H1 (cell line): ENCODE results near the gene GAPDHS. TPM values are rescaled to one million over a fixed set of nuclear protein-coding genes. Genes with fewer than 3 reads are reported as not detected.

Source experiments
- CTCF ChIA-PET: fragments of 300-600 bp; sonication (Branson Sonifier 250); formaldehyde crosslinking; loops from one replicate; lab custom pipeline; 2021; ENCODE audit not compliant: partially characterized antibody; lab: Charles Lee
- POLR2A ChIA-PET: fragments of 300-600 bp; sonication (Branson Sonifier 250); formaldehyde crosslinking; loops from one replicate; lab custom pipeline; 2021; ENCODE audit warnings: inconsistent platforms; ENCODE audit not compliant: partially characterized antibody; lab: Charles Lee
- DNase-seq, 2 experiments: peaks; one replicate each; pipeline versions ENCODE4 v3.0.0 to v3.0.0-alpha.2; 2010 to 2022; ENCODE audit warnings: low spot score in 2 of 2, low read depth in 1 of 2, mixed read lengths in 1 of 2
- FAIRE-seq: peaks from 2 replicates; lab custom pipeline; 2011; peaks lifted over from hg19 to GRCh38; lab: Jason Lieb, UNC
- H2AFZ ChIP-seq: 2 replicates; pipeline ENCODE4 v1.8.1; 2012; ENCODE audit warnings: low read length, inconsistent platforms
- H2AK5ac ChIP-seq: 2 replicates; pipeline ENCODE4 v1.6.1; 2013; ENCODE audit warnings: low read depth, low read length
- H2BK120ac ChIP-seq: replicated peaks from 2 replicates; pipeline ENCODE3; 2013; ENCODE audit warnings: low read depth, low read length, inconsistent platforms
- H2BK12ac ChIP-seq: 2 replicates; pipeline ENCODE4 v1.6.1; 2013; ENCODE audit warnings: low read depth, low read length
- H2BK15ac ChIP-seq: 2 replicates; pipeline ENCODE4 v1.6.1; 2013; ENCODE audit warnings: low read length
- H2BK20ac ChIP-seq: 2 replicates; pipeline ENCODE4 v1.6.1; 2013; ENCODE audit warnings: low read length
- H2BK5ac ChIP-seq: 2 replicates; pipeline ENCODE4 v1.6.1; 2013; ENCODE audit warnings: low read depth, low read length
- H3K14ac ChIP-seq: 2 replicates; pipeline ENCODE4 v1.6.1; 2013; ENCODE audit warnings: inconsistent platforms; ENCODE audit not compliant: insufficient read length
- H3K18ac ChIP-seq: 2 replicates; pipeline ENCODE4 v1.6.1; 2013; ENCODE audit warnings: low read length; ENCODE audit errors: extremely low read depth
- H3K23ac ChIP-seq: 2 replicates; pipeline ENCODE4 v1.6.1; 2013; ENCODE audit warnings: inconsistent platforms; ENCODE audit not compliant: insufficient read length
- H3K23me2 ChIP-seq: 2 replicates; pipeline ENCODE4 v1.6.1; 2013; ENCODE audit warnings: low read depth, low read length
- H3K27ac ChIP-seq: 2 replicates; pipeline ENCODE4 v1.6.1; 2011; ENCODE audit warnings: low read depth, low read length, inconsistent platforms
- H3K27me3 ChIP-seq, 4 experiments: replicated peaks in 1 of 4; 1 replicate in 1 of 4; 2 replicates in 3 of 4; pipeline versions ENCODE4 v1.6.1 to v1.8.1; 2011 to 2013; ENCODE audit warnings: low read length in 3 of 4, mild to moderate bottlenecking in 3 of 4, inconsistent platforms in 2 of 4, mixed read lengths in 2 of 4, moderate library complexity in 1 of 4; ENCODE audit not compliant: control insufficient read depth in 3 of 4, insufficient read depth in 3 of 4; ENCODE audit errors: extremely low read depth in 1 of 4
- H3K36me3 ChIP-seq, 4 experiments: 2 replicates each; pipeline versions ENCODE4 v1.6.1 to v1.8.1; 2011 to 2013; ENCODE audit warnings: mild to moderate bottlenecking in 4 of 4, low read length in 3 of 4, moderate library complexity in 2 of 4, control low read depth in 1 of 4, inconsistent platforms in 1 of 4; ENCODE audit not compliant: insufficient read depth in 4 of 4, control insufficient read depth in 2 of 4
- H3K4ac ChIP-seq: replicated peaks from 2 replicates; pipeline ENCODE3; 2013; ENCODE audit warnings: low read length, low read depth, mixed read lengths, inconsistent platforms; ENCODE audit not compliant: insufficient read length
- H3K4me1 ChIP-seq, 4 experiments: replicated peaks in 1 of 4; 1 replicate in 1 of 4; 2 replicates in 3 of 4; pipeline versions ENCODE4 v1.6.1 to v1.8.1; 2011 to 2013; ENCODE audit warnings: low read length in 3 of 4, inconsistent platforms in 2 of 4, mixed read lengths in 1 of 4; ENCODE audit not compliant: insufficient read depth in 4 of 4, control insufficient read depth in 3 of 4
- H3K4me2 ChIP-seq, 2 experiments: 2 replicates each; pipeline versions ENCODE4 v1.6.1 to v1.8.1; 2011 to 2013; ENCODE audit warnings: low read depth in 2 of 2, low read length in 2 of 2, control low read depth in 1 of 2, inconsistent platforms in 1 of 2, mild to moderate bottlenecking in 1 of 2; ENCODE audit not compliant: insufficient read depth in 1 of 2
- H3K4me3 ChIP-seq, 4 experiments: fragments of 200-600, 300-600 bp in 1 of 4; sonication (generic), shearing (Covaris generic), sonication (Bioruptor Twin) in 1 of 4; 2 replicates each; pipeline versions ENCODE4 v1.5.1 to v1.8.1; 2011 to 2016; ENCODE audit warnings: low read length in 4 of 4, low read depth in 3 of 4, control low read depth in 2 of 4, inconsistent platforms in 2 of 4, mild to moderate bottlenecking in 2 of 4, mixed read lengths in 1 of 4, moderate library complexity in 1 of 4; ENCODE audit not compliant: insufficient read depth in 2 of 4; ENCODE audit errors: extremely low read depth in 1 of 4
- H3K56ac ChIP-seq: replicated peaks from 2 replicates; pipeline ENCODE3; 2013; ENCODE audit warnings: low read depth, mild to moderate bottlenecking, mixed read lengths, low read length, inconsistent platforms; ENCODE audit not compliant: insufficient read length
- H3K79me1 ChIP-seq: 2 replicates; pipeline ENCODE4 v1.6.1; 2013; ENCODE audit warnings: low read depth, low read length, control low read depth
- H3K79me2 ChIP-seq, 2 experiments: 2 replicates each; pipeline versions ENCODE4 v1.6.1 to v1.8.1; 2012 to 2013; ENCODE audit warnings: low read length in 2 of 2, mild to moderate bottlenecking in 2 of 2, inconsistent platforms in 1 of 2; ENCODE audit not compliant: insufficient read depth in 2 of 2, control insufficient read depth in 1 of 2
- H3K9ac ChIP-seq, 4 experiments: replicated peaks in 1 of 4; 1 replicate in 1 of 4; 2 replicates in 3 of 4; pipeline versions ENCODE4 v1.6.1 to v1.8.1; 2011 to 2013; ENCODE audit warnings: low read depth in 3 of 4, low read length in 3 of 4, control low read depth in 2 of 4, mild to moderate bottlenecking in 2 of 4, moderate library complexity in 2 of 4, inconsistent platforms in 1 of 4; ENCODE audit errors: extremely low read depth in 1 of 4
- H3K9me3 ChIP-seq, 2 experiments: 2 replicates each; pipeline versions ENCODE4 v1.6.1 to v1.8.1; 2012 to 2013; ENCODE audit warnings: mild to moderate bottlenecking in 2 of 2, moderate library complexity in 2 of 2, control low read depth in 1 of 2, inconsistent platforms in 1 of 2, low read depth in 1 of 2, low read length in 1 of 2, mixed read lengths in 1 of 2; ENCODE audit not compliant: insufficient read depth in 2 of 2
- H4K20me1 ChIP-seq, 2 experiments: replicated peaks in 1 of 2; 2 replicates each; pipeline versions ENCODE3 to v1.8.1; 2011 to 2013; ENCODE audit warnings: inconsistent platforms in 2 of 2, low read length in 2 of 2, mild to moderate bottlenecking in 1 of 2; ENCODE audit not compliant: insufficient read depth in 2 of 2, control insufficient read depth in 1 of 2
- H4K5ac ChIP-seq: 2 replicates; pipeline ENCODE4 v1.6.1; 2013; ENCODE audit warnings: low read length, low read depth, mixed read lengths, inconsistent platforms; ENCODE audit not compliant: insufficient read length
- H4K8ac ChIP-seq: 2 replicates; pipeline ENCODE4 v1.8.0; 2013; ENCODE audit warnings: mild to moderate bottlenecking, moderate library complexity, low read length, inconsistent platforms; ENCODE audit not compliant: insufficient read depth; ENCODE audit errors: extremely low read depth
- H4K91ac ChIP-seq: replicated peaks from 2 replicates; pipeline ENCODE3; 2013; ENCODE audit warnings: low read length, mixed read lengths, inconsistent platforms; ENCODE audit not compliant: insufficient read length
- BACH1 ChIP-seq: IDR thresholded peaks from 2 replicates; pipeline ENCODE4 v1.6.1; 2012; ENCODE audit warnings: low read length, improper control_type of control experiment
- KDM4A ChIP-seq: IDR thresholded peaks from one replicate; pipeline ENCODE4 v1.7.1; 2012; ENCODE audit warnings: low read depth, mild to moderate bottlenecking, moderate library complexity, low read length, inconsistent platforms; ENCODE audit not compliant: severe bottlenecking
- SUZ12 ChIP-seq: fragments of 200-600 bp; sonication (generic); IDR thresholded peaks from 2 replicates; pipeline ENCODE4 v1.6.1; 2012; ENCODE audit warnings: mild to moderate bottlenecking, inconsistent platforms, low read length, moderate library complexity, mixed read lengths
- WGBS, 2 experiments: shearing (Covaris generic) in 1 of 2; methylation state at CpG; one replicate each; pipeline versions ENCODE4 v1.1.6 to v1.1.7; 2013 to 2015; ENCODE audit warnings: low lambda C conversion rate in 2 of 2, mixed read lengths in 2 of 2, inconsistent platforms in 1 of 2, low coverage in 1 of 2, missing lambda C conversion rate in 1 of 2; ENCODE audit not compliant: insufficient replicate concordance in 2 of 2, insufficient coverage in 1 of 2, insufficient read length in 1 of 2; ENCODE audit errors: extremely low coverage in 1 of 2, missing lambda C conversion rate in 1 of 2; 5-methylcytosine and 5-hydroxymethylcytosine counted together
- polyA plus RNA-seq, 7 experiments: library from polyadenylated mRNA; depleted of rRNA in 3 of 7; stranded (reverse) in 5 of 7; unstranded in 2 of 7; fragments of >200 nt in 5 of 7; fragments of 200-250 nt in 2 of 7; gene quantifications; 1 replicate in 5 of 7; 2 replicates in 1 of 7; 4 replicates in 1 of 7; pipeline versions ENCODE4 v1.2.1 to v1.2.3, GENCODE V29; 2011 to 2013; ENCODE audit warnings: missing spikeins in 2 of 7, mixed read lengths in 2 of 7
- total RNA-seq: library from RNA; stranded (reverse); fragmentation: NEBNext Ultra II Directional; extraction: Animal tissue kit (Norgen Biotek cat#: 25700); gene quantifications from 2 replicates; pipeline ENCODE4 v1.2.1, GENCODE V29; 2021

GAPDHS gene
- total and polyA plus RNA-seq, 2 of the 8 experiments (the other 6 are each of a cell fraction or from before 2014, with no cell fraction given), result 0.26 TPM; not detected in 1

DNA sequence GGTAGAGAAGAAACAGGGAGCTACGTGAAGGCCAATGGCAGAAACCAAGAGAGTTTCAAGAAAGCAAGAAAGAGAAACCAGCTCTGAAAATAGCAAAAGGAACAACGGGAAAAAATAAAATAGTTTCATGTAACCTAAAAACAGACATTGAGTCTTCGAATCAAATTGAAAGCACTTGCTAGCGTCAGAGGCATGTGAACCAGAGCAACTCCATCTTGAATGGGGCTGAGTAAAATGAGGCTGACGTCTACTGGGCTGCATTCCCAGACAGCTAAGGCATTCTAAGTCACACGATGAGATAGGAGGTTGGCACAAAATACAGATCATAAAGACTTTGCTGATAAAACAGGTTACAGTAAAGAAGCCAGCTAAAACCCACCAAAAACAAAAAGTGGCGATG, 45.5 kb downstream of the GAPDHS start:
- no peak overlapping the region for H2BK12ac ChIP-seq
- H2AK5ac ChIP-seq, result no peak overlapping the region
- no peak overlapping the region for H2BK20ac ChIP-seq
- no peak overlapping the region for H2AFZ ChIP-seq
- TF ChIP-seq KDM4A, result no peak
- TF ChIP-seq SUZ12, result no peak
- no peak for TF ChIP-seq BACH1
- TF ChIP-seq, all 59 proteins: peak for 0
- H3K4me1 ChIP-seq, result no peaks in the 10 kb centered on the region
- no peak overlapping the region for H3K14ac ChIP-seq
- H3K9me3 ChIP-seq, result peaks cover 28 to 32% of the 10 kb centered on the region in 2 experiments
- H3K56ac ChIP-seq, result no peak overlapping the region
- H3K79me2 ChIP-seq, result no peaks in the 10 kb centered on the region
- H3K23ac ChIP-seq, result no peak overlapping the region
- H4K5ac ChIP-seq, result no peak overlapping the region
- no peak overlapping the region for H3K4ac ChIP-seq
- no peaks in the 10 kb centered on the region for H3K23me2 ChIP-seq
- H3K18ac ChIP-seq, result no peak overlapping the region
- no peak overlapping the region for H4K91ac ChIP-seq
- H3K27me3 ChIP-seq, result no peaks in the 10 kb centered on the region
- no peaks in the 10 kb centered on the region for H3K36me3 ChIP-seq
- FAIRE-seq (no peak), DNase-seq (no peak)
- 79% methylated on average over 7 of the region's 7 CpGs; no CpG with 5 or more reads in 1 of the 2 experiments for WGBS, 2 experiments
- H3K27ac ChIP-seq, result no peak overlapping the region
- H3K4me2 ChIP-seq, result no peak overlapping the region
- no peak overlapping the region for H3K9ac ChIP-seq
- no peak overlapping the region for H3K4me3 ChIP-seq
- no peak overlapping the region for H2BK5ac ChIP-seq
- H3K79me1 ChIP-seq, result no peaks in the 10 kb centered on the region
- H4K8ac ChIP-seq, result no peak overlapping the region
- no peak overlapping the region for H2BK15ac ChIP-seq
- ChIA-PET POLR2A (no interaction called here), CTCF (interaction anchor here (0.6 to 1.6 kb wide), 5 partner anchors 11 to 275 kb away, joined by 3 to 6 read pairs (median 3); no protein-coding TSS in a partner anchor)
- H4K20me1 ChIP-seq, result no peaks in the 10 kb centered on the region
- no peak overlapping the region for H2BK120ac ChIP-seq
